Dermis blood vessel endothelial cell (primary cell): ENCODE results near the gene SLC41A2. TPM values are rescaled to one million over a fixed set of nuclear protein-coding genes. Genes with fewer than 3 reads are reported as not detected.
"Not testable (repeated sequence)": the region's sequence is repeated elsewhere in the genome, so short reads cannot be mapped to it uniquely, and the experiment has no call there.

Experiments used
- DNase-seq: peaks from one replicate; pipeline ENCODE4 v3.0.0; 2010
- total RNA-seq: library from RNA; depleted of rRNA; stranded (reverse); fragments of >200 nt; gene quantifications from 2 replicates; pipeline ENCODE4 v1.2.3, GENCODE V29; 2014

Gene SLC41A2
- total RNA-seq, 1 donor from 2014 or later: 19.4 TPM

DNA sequence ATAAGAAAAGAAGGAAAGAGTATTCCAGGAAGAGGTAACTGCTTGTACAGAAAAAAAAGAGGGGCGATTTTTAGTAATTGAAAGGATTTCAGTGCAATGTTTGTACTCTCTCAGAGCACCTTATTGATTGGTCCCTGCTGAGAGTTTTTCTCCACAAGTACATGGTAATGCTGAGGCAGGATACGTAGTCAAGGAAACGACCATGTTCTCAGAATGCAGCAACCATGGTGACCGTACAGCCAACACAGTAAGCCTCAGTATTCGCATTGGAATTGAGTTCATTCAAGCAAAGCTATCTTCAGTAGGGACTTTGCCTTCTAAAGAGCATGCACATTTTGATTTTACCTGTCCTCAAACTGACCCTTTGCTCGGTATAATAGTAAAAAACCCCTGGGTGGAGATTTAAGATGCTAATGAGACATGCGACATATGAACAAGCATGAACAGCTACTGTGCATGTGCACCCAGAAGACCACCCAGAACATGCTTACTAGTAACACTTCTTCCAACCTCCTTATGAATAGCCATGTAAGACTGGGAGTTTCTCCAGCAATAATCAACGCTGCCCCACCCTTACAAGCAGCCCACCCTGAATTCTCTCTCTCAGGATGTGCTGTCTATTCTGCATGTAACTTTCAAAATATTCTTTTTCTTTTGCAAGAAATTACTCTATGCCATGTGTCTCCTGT lies 6.2 kb upstream of the SLC41A2 start:
- DNase-seq: no peak

DNA sequence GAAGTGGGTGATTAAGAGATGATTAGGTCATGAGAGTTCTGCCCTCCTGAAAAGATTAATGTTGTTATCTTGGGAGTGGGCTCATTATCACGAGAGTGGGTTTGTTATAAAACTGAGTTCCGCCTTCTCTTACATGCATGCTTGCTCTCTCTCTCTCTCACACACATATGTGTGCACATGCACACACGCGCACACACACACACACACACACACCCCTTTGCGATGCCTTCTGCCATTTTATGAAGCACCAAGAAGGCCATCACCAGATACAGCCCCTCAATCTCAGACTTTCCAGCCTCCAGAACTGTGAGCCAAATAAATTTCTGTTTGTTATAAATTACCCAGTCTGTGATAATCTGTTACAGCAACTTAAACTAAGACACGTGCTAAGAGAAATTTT lies 5.7 kb upstream of the SLC41A2 start:
- DNase-seq: no peak

DNA sequence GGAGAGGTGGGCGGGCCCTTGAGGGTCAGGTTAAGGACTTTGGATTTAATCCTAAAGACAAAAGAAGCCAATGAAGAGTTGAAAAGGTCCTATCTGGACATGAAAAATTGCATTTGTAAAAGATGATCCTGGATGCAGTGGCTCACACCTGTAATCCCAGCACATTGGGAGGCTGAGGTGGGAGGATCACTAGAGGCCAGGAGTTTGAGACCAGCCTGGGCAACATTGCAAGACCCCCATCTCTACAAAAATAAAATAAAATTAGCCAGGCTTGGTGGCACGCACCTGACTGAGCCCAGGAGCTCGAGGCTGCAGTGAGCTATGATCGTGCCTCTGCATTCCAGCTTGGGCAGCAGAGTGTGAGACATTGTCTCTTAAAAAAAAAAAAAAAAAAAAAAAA lies 2.4 kb upstream of the SLC41A2 start:
- no peak for DNase-seq

DNA sequence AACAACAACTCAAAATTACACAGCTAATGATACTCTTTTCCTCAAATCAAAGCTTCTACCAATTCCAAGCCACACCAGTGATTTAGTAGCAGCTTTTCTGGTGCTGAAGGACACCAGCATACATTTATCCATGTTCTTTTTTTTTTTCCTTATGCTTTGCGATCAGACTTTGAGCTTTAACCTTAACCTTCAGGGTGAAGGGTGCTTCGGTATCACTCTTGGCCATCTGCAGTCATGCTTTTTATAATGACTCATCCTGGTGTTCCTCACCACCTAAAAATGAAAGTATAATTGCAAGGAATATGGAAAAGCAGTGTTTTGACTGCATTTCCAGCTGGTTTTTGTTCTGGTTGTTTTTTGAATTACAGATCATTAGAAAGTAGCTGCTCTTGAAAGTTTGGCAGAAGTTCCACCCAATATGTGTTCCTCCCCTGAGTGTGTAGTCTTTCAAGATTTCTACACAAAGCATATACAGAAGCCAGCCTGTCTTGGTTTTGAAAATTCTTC lies 1.3 kb upstream of the SLC41A2 start:
- peak; percentile 19 for DNase-seq

DNA sequence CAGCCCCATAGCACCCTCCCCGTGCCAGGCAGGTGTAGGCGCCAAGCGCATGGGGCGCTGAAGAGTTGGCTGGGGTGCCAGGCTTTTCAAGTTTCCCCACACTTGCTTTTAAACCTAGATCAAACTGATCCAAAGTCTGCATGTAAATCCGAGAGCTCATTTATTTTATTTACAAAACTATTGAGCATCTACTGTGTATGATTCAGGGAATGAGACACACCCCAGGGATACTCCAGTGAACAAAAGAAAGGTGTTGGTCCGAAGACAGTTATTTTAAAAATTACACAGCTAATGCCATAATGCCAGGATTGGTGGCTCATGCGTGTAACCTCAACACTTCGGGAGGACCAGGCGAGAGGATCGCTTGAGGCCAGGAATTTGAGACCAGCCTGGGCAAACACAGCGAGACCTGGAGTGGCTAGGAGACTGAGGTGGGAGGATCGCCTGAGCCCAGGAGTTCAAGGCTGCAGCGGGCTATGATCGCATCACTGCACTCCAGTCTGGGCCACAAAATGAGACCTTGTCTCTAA lies 780 bp upstream of the SLC41A2 start:
- no peak for DNase-seq

DNA sequence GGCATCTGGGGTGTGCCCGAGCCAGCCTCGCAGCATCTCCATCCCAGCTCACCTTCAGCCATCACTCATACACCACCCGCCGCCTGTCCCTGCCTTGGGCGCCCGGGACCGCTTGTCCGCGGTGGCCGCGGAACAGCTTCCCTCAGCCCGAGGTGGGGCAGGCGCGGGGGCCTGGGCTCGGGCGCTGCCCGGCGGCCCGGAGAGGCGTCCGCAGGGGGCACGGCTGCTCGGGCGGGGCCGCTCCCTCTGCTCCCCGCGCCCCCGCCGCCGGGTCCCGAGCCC lies 430 bp downstream of the SLC41A2 start:
- DNase-seq: no peak

DNA sequence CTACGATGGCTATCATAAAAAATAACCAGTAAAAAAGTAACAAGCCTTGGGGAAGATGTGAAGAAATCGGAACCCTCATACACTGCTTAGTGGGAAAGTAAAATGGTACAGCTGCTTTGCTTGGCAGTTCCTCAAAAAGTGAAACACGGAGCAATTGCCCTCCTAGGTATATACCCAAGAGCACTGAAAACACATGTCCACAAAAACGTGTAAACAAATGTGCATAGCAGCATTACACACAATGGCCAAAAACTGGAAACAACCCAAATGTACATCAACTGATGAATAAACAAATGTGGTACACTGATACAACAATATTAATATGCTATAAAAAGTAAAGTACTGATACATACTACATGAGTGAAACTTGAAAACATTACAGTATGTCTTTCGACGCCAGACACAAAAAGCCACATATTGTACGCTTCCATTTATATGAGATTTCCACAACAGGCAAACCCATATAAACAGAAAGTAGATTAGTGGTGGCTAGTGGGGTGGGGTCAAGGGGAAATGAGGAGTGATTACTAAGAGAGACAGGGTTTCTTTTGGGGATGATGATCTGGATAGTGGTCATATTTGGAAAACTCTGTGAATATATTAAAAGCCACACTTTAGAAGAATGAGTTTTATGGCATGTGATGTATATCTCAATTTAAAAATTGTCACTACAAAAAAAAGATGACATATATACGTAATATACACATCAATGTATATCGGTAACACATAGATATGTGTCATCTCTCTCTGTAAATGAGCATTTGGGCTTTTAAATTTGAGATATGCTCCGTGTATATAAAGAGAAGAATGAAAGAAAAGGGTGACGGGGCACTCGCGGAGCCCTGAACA lies 996 bp downstream of the SLC41A2 start:
- DNase-seq: no peak

DNA sequence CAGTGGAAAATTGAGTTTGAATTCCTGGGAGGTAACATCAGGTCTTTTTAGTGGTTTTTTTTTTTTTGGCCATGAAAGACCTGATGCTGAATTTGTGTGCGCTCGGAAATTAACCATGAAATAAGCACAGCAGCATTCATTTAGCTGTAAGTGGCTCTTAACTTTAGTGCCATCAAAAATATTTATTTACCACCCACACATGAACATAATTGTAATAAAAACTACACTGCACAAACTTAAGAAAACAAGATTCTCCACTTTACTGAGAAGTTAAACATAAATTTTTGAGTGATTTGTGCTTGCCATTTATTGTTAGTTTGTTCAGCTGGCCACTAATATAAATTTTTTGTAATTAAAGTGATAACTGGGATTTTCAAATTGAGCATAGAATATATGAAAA lies 2.4 kb downstream of the SLC41A2 start:
- DNase-seq: no peak

DNA sequence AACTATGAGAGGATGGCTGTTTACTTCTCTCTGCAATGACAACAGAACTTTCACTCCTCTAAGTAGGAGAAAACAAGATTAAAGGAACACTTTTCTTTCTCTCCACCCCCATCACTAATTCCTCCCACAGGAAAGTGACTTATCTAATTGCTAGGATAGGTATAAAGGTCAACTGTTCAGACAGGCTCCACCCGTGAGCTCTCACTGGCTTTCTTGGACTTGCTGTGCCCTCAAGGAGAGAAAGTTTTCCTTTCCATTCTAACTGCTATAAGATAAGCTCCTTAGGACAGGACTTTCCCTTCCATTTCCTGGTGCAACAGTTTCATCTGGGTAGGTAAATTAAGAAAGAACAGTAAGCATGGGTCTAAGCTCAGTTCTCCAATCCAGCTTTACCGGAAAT lies 4.8 kb downstream of the SLC41A2 start:
- peak; percentile 7 for DNase-seq

DNA sequence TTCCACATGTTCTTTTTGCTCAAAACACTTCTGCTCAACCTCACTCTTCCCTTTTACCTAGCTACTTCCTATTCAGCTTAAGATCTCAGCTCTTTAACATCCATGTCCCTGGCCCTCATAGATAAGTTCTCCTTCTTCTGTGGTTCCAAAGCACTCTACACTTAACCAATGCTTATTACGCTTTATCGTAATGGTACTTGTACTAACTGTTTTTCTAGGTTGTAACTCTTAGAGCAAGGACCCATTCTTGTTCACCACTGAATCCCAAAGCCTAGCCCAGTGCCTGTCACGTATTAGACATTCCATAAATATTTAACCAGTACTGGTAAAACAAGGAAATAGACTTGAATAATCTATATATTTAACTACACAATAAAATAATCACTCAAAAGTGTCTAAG lies 5.3 kb downstream of the SLC41A2 start:
- DNase-seq: no peak

DNA sequence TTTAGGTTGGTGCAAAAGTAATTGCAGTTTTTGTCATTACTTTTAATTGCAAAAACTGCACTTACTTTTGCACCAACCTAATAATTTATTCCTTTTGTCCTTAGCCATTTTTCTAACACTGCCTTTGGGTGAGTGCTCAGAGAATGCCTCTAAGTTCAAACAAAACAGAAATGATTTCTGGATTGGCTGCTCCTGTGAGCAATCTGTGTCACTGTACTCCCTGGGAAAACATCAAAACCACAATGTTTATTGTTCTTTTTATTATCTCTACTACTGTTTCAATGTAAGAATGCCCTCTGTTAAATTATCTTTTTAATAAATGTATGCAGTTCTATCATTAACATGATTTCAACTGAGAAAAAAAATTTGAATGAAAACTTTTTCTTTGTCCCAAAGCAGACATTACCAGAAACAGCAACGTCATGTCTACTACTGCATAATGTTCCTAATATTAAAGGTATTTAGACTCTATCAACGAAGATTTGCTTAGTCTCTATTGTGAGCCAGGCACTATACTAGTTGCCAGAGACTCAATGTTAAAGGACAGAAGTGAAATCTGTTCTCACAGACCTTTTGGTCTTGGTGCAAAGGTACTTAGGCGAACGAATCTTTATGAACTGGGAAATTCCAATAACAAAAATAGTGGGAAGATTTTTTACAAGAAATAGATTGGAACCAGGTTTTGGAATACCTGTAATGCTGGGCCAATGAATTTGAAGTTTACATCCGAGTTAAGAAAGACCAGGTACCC lies 6.2 kb downstream of the SLC41A2 start:
- DNase-seq: no peak

DNA sequence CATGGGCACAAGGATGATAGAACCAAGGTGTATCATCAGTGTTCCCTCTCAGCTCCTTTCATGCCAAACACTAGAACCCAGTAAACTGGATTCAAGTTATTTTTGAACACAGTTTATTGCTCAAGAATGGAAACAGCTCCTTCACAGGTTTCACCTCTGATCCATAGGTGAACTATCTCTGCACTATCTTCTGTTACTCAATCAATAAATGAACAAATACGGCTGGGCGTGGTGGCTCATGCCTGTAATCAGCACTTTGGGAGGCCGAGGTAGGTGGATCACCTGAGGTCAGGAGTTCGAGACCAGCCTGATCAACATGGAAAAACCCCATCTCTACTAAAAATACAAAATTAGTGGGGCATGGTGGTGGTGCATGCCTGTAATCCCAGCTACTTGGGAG lies 9.4 kb downstream of the SLC41A2 start:
- DNase-seq: not testable (repeated sequence)

DNA sequence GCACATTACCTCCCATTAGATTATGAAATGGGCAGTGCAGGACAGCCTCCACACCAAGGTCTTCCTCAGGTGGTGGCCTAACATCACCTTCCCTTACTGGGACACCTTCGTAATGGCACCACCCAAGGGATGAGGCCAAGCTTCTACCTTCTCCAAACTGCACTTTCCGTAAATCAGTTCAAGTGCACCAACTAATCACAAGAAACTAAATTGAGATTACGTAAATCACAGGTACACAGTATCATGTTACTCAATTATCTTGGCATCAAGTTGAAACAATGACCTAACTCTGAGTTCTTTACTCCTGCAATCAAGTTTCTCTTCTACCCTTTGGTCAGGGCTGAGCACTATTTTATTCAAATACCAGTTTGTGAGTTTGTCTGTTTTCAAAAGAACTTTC lies 13.8 kb downstream of the SLC41A2 start:
- DNase-seq: no peak

DNA sequence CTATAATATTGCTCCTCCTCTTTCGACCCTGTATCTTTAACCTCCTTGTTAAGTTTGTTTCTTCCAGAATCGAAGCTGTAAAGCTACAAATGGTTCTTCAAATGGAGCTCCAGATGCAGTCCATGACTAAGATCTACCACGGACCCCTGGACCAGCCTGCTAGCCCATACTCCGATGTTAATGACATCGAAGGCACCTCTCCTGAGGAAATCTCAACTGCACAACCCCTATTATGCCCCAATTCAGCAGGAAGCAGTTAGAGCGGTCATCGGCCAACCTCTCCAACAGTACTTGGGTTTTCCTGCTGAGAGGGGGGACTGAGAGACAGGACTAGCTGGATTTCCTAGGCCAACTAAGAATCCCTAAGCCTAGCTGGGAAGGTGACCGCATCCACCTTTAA lies 14.7 kb downstream of the SLC41A2 start:
- not testable (repeated sequence) for DNase-seq

DNA sequence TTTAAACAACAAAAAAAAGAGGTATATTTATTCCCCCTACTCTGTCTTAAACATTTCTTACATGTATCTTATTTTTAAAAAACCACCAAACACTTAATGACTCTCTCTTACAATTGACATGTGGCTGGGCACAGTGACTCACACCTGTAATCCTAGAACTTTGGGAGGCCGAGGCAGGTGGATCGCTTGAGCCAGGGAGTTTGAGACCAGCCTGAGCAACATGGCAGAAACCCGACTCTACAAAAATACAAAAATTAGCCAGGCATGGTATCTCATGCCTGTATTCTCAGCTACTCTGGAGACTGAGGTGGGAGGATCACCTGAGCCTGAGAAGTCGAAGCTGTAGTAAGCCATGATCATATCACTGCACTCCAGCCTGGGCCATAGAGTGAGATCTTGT lies 16.0 kb downstream of the SLC41A2 start:
- no peak for DNase-seq

DNA sequence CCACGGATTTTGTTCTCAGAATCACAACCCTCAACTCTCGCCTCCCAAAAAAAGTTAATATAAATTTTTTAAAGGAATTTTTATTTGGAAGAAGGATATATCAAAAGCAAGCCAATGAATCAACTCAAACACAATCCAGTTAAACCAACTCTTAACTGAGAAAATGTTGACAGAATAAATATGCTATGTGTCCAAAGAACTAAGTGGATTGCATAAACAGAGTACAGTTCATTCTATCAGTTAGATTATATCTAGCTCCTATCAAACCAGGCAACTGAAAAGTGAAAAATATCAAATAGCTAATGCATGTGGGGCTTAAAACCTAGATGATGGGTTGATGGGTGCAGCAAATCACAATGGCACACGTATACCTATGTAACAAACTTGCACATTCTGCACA lies 16.6 kb downstream of the SLC41A2 start:
- no peak for DNase-seq

DNA sequence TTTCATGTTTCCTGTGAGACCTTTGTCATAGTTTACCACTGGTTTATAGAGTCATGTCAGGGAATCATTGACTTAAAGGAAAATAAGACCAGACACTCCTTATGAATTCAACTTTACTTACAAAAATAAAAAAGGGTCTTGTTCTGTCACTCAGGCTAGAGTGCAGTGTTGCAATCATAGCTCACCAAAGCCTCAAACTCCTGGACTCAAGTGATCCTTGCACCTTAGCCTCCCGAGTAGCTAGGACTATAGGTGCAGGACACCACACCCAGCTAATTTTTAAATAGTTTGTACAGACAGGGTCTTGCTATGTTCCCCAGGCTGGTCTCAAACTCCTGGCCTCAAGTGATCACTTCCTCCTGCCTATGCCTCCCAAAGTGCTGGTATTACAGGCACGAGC lies 19.0 kb downstream of the SLC41A2 start:
- no peak for DNase-seq

DNA sequence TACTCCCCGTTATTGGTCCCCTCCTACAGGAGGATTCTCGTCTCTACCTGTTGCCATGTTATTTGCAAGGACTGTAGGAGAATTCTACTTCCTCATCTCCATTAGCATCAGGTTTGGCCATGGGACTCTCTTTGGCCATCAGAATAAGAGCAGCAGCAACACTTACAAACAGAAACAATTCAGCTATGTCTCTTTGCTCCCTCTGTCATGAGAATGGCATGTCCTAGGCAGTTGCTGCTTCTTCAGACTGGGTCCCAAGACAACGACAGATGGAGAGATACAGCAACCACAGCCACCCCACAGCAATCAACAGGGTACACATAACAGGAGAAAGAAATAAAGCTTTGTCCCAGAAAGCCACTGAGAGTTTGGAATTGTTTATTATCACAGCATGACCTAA lies 19.7 kb downstream of the SLC41A2 start:
- no peak for DNase-seq

DNA sequence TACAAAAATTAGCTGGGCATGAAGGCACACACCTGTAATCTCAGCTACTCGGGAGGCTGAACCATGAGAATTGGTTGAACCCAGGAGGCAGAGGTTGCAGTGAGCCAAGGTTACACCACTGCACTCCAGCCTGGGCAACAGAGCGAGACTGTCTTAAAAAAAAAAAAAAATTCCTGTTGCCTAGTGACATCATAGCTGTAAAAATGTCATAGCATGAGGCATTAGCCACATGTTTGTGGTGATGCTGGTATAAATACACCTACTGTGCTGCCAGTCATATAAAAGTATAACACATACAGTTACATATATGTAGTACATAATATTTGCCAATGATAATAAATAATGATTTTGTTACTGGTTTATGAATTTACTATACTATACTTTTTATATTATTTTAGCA lies 22.2 kb downstream of the SLC41A2 start:
- no peak for DNase-seq

DNA sequence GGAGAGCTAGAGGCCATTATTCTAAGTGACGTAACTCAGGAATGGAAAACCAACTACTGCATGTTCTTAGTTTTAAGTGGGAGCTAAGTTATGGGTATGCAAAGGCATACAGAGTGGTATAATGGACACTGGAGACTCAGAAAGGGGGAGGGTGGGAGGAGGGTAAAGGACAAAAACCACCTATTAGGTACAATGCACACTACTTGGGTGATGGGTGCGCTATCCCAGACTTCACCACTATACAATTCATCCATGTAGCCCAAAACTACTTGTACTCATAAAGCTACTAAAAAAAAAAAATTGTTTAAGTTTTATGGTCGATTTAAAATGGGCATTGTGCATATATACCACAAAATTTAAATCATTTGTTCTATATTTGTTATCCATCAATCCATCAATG lies 24.3 kb downstream of the SLC41A2 start:
- no peak for DNase-seq

DNA sequence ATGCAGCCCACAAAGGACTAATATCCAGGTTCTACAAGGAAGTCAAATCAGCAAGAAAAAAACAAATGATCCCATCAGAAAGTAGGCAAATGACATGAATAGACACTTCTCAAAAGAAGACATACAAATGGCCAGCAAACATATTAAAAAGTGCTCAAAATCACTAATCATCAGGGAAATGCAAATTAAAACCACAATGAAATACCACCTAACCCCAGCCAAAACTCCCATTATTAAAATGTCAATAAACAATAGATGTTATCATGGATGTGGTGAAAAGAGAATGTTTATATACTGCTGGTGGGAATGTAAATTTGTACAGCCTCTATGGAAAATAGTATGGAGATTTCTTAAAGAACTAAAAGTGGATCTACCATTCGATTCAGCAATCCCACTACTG lies 25.0 kb downstream of the SLC41A2 start:
- no peak for DNase-seq

DNA sequence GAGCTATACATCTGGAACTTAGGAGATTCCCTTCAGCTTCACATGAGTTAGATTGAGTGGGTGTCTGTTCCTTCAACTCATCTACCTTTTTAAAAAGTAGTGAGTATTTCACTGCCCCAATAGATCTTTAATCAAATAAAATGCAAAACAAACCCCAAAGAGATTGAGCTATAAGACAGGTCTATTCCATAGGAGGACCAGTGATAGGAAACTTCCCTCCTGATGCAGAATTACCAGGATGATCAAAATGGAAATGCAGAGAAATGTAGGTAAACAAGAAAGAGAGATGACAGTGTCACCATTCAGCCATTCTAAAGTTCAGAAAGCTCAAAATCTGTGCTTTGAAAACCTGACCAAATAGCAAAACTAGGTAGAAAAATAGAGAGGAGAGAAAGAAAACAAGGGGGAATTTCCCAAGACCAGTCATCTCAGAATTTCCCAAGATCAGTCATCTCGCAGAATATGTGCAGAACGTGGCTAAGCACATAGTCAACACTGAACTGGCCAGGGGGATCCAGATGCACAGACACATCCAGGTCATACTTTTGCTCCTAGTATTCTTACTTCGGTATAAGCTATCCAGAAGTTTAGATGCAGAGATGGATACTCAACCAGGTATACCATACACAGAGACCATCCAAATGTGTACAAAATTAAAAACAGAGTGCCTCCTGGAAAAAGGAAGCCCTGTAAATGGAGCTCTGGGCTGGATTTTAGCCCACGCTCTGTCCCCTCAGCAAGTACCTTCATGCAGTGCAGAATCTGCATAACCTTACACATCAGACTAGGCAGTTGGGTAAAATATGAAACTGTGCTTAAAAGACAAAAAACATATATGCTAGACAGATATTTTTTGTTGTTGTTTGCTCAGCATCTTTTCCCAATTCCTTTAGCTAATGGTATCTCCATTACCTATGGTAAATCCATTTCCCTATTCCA lies 27.4 kb downstream of the SLC41A2 start:
- DNase-seq: peak; percentile 29
